Epidermal melanocyte (primary cell): ENCODE measurements around the gene SLC16A4.

ENCODE experiments used
- DNase-seq: peaks from one replicate; pipeline ENCODE4 v3.0.0; 2011; ENCODE audit warnings: low spot score; ENCODE audit not compliant: insufficient read length

Gene SLC16A4

GRCh38 chr1:110335265-110335664 is 55.6 kb downstream of the SLC16A4 start:
- DNase-seq, result no peak

DNA sequence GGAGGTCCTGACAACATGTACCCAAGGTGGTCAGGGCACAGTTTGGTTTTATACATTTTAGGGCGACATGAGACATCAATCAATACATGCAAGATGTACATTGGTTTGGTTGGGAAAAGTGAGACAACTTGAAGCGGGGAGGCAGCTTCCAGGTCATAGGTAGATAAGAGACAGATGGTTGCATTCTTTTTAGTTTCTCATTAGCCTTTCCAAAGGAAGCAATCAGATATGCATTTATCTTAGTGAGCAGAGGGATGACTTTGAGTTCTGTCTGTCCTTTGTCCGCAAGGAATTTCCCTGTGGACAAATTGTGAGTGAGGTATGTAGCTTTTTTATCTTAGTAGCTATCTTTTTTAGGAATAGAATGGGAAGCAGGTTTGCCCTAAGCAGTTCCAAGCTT is 62.1 kb downstream of the SLC16A4 start:
- no peak for DNase-seq

DNA sequence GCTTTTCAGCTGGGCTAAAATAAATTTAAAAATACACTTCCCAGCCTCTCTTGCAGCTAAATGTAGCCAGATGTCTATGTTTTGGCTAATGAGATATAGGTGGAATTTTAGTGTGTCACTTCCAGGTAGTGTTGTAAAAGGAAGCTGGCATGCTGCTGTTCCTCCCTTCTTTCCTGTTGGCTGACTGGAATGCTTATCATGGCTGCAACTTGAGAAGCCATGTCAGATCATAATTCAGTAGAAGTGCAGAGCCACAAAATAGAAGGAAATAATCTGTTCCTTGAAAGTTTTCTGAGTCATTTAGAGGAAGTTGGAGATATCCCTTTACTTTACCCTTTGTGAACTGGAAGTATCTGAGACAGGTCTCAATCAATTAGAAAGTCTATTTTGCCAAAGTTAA is 62.6 kb downstream of the SLC16A4 start:
- DNase-seq, result no peak

GRCh38 chr1:110326826-110327225 is 64.0 kb downstream of the SLC16A4 start:
- no peak for DNase-seq

- DNase-seq, result no peak
Measured at GRCh38 chr1:110324667-110325066, 66.2 kb downstream of the SLC16A4 start.

DNA sequence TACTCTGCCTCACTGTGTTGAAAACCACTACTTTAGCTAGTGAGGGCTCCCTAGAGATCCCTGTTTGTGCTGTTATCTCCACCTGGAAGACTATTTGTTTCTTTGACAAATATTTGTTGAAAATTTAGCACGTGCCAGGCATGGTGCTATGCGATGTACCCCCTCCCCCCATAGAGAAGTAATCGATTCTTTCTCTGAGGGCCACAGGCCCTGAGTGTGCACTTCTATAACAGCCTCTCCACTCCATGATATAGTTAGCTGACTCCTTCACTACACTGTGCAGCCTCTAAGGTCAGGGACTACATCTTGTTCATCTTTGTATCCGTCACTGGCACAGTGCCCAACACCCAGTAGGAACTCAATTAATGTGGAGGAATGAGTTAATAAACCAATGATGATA is 69.0 kb downstream of the SLC16A4 start:
- DNase-seq, result no peak

- no peak for DNase-seq
Measured at GRCh38 chr1:110321045-110321444, 69.8 kb downstream of the SLC16A4 start.

DNA sequence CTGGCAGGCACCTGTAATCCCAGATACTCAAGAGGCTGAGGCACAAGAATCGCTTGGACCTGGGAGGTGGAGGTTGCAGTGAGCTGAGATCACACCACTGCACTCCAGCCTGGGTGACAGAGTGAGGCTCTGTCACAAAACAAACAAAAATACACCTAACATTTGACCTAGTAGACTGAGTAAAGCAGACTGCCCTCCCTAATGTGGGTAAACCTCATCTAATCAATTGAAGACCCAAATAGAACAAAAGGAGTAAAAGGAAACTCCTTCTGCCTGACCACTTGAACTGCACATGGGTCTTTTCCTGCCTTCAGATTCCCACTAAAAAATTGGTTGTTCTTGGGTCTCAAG is 70.7 kb downstream of the SLC16A4 start:
- no peak for DNase-seq

- no peak for DNase-seq
Measured at GRCh38 chr1:110319332-110320167, 71.3 kb downstream of the SLC16A4 start.

DNA sequence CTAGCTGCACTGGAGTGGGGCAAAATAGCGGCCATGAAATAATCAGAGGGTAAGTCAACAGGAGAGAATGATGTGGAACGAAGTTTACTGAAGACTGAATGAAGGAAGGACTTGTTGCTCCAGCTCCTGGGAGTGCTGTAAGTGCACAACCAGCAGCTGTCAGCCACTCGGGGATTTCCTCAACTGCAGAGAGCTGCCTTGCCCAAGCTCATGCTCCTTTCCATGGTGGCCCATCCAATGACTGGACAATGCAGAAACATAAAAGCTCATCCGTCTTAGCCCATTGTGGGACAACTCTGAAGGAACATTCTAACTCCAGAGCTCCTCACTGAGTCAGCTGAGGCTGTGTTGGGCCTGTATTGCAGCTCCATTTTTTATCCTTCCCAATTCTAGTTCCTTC is 72.8 kb downstream of the SLC16A4 start:
- no peak for DNase-seq

- no peak for DNase-seq
Measured at GRCh38 chr1:110316735-110317134, 74.1 kb downstream of the SLC16A4 start.
